ACC112 (cell line): Measurements from ENCODE around the gene PIK3CD.
"Not testable (repeated sequence)": the region's sequence is repeated elsewhere in the genome, so short reads cannot be mapped to it uniquely, and the experiment has no call there.

Experiments used
- H2AFZ ChIP-seq: fragments of 200-600 bp; sonication (generic); one replicate; pipeline ENCODE4 v1.6.0; 2017; ENCODE audit warnings: antibody characterized with exemption, low read length; ENCODE audit not compliant: unreplicated experiment
- H3K27ac ChIP-seq: fragments of 200-600 bp; sonication (generic); 2 replicates; pipeline ENCODE4 v1.5.1; 2014; ENCODE audit warnings: low read depth, mild to moderate bottlenecking, antibody characterized with exemption, low read length, moderate library complexity
- H3K27me3 ChIP-seq: fragments of 200-600 bp; sonication (generic); 2 replicates; pipeline ENCODE4 v1.6.1; 2014; ENCODE audit warnings: mild to moderate bottlenecking, antibody characterized with exemption, low read length, moderate library complexity, mixed read lengths; ENCODE audit not compliant: insufficient read depth
- H3K36me3 ChIP-seq: fragments of 200-600 bp; sonication (generic); 2 replicates; pipeline ENCODE4 v1.6.1; 2016; ENCODE audit warnings: mild to moderate bottlenecking, antibody characterized with exemption, low read length, moderate library complexity, mixed read lengths; ENCODE audit not compliant: insufficient read depth
- H3K4me1 ChIP-seq: fragments of 200-600 bp; sonication (generic); one replicate; pipeline ENCODE4 v1.6.1; 2016; ENCODE audit warnings: low read length, mixed read lengths; ENCODE audit not compliant: insufficient read depth, unreplicated experiment, control insufficient read depth
- H3K4me3 ChIP-seq: fragments of 200-600 bp; sonication (generic); 2 replicates; pipeline ENCODE4 v1.5.1; 2014; ENCODE audit warnings: mild to moderate bottlenecking, low read depth, low read length
- H3K79me2 ChIP-seq: fragments of 200-600 bp; sonication (generic); one replicate; pipeline ENCODE4 v1.6.0; 2016; ENCODE audit warnings: low read length; ENCODE audit not compliant: control insufficient read depth, unreplicated experiment, insufficient read depth

PIK3CD gene

DNA sequence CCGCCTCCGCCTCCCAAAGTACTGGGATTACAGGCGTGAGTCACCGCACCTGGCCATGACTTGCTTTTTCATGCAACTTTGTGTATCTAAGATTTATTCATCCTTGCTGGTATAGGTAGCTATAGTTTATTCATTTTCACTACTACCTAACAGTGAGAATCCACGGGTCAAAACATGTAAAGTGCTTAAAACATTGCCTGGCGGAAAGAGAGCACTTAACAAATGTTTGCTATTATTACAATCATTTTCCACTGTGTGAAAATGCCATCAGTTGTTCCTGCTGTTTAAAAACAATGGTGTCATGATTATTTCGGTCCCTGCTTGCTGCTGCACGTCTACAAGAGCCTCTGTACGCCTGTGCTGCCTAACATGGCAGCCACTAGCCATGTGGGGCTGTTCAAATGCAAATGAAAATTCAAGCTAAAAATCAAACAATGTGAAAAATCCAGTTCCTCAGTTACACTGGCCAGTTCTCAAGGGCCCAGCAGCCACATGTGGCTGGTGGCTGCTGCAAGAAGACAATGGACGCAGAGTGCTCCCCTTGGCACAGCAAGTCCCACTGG, 107.1 kb downstream of the PIK3CD start:
- Histone ChIP-seq H3K4me1 (no peaks in the 10 kb centered on the region), H3K27me3 (no peaks in the 10 kb centered on the region), H2AFZ (no peak overlapping the region), H3K4me3 (no peak overlapping the region), H3K36me3 (peaks cover 2% of the 10 kb centered on the region; the same call in 1 of the 2 replicates), H3K27ac (no peak overlapping the region), H3K79me2 (peaks cover 8% of the 10 kb centered on the region)

DNA sequence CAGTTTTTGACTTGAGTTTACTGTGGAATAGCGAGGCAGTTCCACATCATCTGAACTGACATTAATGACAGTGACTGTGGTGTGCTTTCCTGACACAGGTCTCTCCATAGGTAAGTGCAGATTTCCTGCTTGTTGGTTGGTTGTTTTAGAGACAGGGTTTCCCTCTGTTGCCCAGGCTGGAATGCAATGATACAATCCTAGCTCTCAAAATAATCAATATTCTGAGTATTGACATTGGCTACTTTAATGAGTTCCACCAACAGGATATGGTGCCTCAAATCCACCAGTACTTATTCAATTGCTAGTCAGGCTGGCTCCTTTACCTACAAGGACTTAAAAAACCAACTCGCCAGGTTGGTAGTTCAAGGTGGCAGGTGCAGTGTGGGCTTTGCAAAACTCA, 108.4 kb downstream of the PIK3CD start:
- no peak overlapping the region for H2AFZ ChIP-seq
- peaks cover 17% of the 10 kb centered on the region for H3K79me2 ChIP-seq
- H3K36me3 ChIP-seq: no peaks in the 10 kb centered on the region; the same call in 1 of the 2 replicates
- no peaks in the 10 kb centered on the region for H3K4me1 ChIP-seq
- no peaks in the 10 kb centered on the region for H3K27me3 ChIP-seq
- H3K27ac ChIP-seq: no peak overlapping the region
- no peak overlapping the region for H3K4me3 ChIP-seq

- no peak overlapping the region for H2AFZ ChIP-seq
- H3K27me3 ChIP-seq: no peaks in the 10 kb centered on the region
- no peak overlapping the region for H3K4me3 ChIP-seq
- H3K4me1 ChIP-seq: peaks cover 4% of the 10 kb centered on the region
- H3K36me3 ChIP-seq: no peaks in the 10 kb centered on the region; the same call in 1 of the 2 replicates
- no peak overlapping the region for H3K27ac ChIP-seq
- peaks cover 26% of the 10 kb centered on the region for H3K79me2 ChIP-seq
Observed at GRCh38 chr1:9760824-9761223, 109.3 kb downstream of the PIK3CD start.

DNA sequence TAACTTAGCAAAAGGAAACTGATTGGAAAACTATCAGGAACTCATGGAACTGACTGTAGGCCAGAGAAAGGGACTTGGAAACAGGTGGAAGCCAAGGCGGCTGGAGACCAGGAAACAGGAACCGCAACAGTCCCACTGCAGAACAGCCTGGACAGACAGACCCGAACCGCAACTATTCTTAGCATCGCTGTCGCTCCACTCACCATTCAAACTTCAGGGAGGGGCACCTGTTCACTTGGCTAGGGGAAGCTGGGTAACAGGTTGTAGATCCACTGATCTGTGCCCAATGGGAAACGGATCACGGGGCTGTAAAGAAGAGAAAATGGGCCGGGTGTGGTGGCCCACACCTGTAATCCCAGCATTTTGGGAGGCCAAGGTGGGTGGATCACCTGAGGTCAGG, 110.3 kb downstream of the PIK3CD start:
- H3K4me1 ChIP-seq: peaks cover 11% of the 10 kb centered on the region
- H3K79me2 ChIP-seq: peaks cover 29% of the 10 kb centered on the region
- no peaks in the 10 kb centered on the region for H3K27me3 ChIP-seq
- H3K36me3 ChIP-seq: no peaks in the 10 kb centered on the region; the same call in 1 of the 2 replicates
- H2AFZ ChIP-seq: no peak overlapping the region
- no peak overlapping the region for H3K4me3 ChIP-seq
- no peak overlapping the region for H3K27ac ChIP-seq

DNA sequence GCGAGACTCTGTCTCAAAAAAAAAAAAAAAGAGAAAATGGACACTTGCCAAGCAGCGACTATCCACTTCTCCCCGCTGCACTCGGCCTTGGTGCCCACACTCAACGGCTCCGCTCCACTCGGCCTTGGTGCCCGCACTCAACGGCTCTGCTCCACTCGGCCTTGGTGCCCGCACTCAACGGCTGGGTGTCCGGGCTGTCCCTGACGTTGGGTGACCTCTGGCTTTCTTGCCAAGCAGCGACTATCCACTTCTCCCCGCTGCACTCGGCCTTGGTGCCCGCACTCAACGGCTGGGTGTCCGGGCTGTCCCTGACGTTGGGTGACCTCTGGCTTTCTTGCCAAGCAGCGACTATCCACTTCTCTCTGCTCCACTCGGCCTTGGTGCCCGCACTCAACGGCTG, 110.9 kb downstream of the PIK3CD start:
- peaks cover 29% of the 10 kb centered on the region for H3K79me2 ChIP-seq

DNA sequence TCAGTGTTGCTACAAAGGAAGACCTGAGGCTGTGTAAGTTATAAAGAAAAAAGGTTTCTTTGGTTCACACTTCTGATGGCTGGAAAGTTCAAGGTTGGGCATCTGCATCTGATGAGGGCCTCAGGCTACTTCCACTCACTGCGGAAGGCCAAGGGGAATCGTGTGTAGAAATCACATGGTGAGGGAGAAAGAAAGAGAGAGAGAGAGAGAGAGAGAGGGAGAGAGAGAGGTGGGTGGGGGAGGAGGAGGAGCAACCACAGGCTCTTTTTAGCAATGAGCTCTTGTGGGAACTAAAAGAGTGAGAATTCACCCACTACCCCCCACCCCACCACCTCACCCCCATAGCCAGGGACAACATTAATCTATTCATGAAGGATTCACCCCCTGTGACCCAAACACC, 112.4 kb downstream of the PIK3CD start:
- peaks cover 30% of the 10 kb centered on the region for H3K79me2 ChIP-seq
- H2AFZ ChIP-seq: no peak overlapping the region
- no peaks in the 10 kb centered on the region for H3K27me3 ChIP-seq
- no peak overlapping the region for H3K27ac ChIP-seq
- H3K4me3 ChIP-seq: no peak overlapping the region
- H3K36me3 ChIP-seq: no peaks in the 10 kb centered on the region; the same call in 1 of the 2 replicates
- H3K4me1 ChIP-seq: peaks cover 15% of the 10 kb centered on the region

More for the DNA sequence above, 110.9 kb downstream of the PIK3CD start:
- H3K27me3 ChIP-seq, H2AFZ ChIP-seq, H3K4me3 ChIP-seq, H3K36me3 ChIP-seq, H3K27ac ChIP-seq: not testable (repeated sequence)
- peaks cover 15% of the 10 kb centered on the region for H3K4me1 ChIP-seq

DNA sequence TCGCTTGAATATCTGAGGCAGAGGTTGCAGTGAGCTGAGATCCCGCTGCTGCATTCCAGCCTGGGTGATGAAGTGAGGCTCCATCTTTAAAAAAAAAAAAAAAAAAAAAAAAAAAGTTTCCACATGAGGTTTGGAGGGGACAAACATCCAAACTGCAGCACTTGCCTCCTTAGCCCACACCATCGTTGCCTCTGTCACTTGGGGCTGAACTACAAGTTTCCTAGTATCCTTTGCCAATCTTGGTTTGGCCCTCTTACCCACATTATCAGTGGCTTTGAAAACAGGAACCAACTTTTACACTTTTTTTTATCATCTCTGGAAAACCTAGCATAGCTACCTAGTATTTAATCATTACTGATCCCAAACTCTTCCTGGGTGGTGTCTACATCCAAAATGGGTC, 113.0 kb downstream of the PIK3CD start:
- Histone ChIP-seq H3K4me1 (peaks cover 15% of the 10 kb centered on the region), H3K4me3 (no peak overlapping the region), H3K79me2 (peaks cover 30% of the 10 kb centered on the region), H3K27ac (no peak overlapping the region), H3K36me3 (no peaks in the 10 kb centered on the region; the same call in 1 of the 2 replicates), H2AFZ (no peak overlapping the region), H3K27me3 (no peaks in the 10 kb centered on the region)

DNA sequence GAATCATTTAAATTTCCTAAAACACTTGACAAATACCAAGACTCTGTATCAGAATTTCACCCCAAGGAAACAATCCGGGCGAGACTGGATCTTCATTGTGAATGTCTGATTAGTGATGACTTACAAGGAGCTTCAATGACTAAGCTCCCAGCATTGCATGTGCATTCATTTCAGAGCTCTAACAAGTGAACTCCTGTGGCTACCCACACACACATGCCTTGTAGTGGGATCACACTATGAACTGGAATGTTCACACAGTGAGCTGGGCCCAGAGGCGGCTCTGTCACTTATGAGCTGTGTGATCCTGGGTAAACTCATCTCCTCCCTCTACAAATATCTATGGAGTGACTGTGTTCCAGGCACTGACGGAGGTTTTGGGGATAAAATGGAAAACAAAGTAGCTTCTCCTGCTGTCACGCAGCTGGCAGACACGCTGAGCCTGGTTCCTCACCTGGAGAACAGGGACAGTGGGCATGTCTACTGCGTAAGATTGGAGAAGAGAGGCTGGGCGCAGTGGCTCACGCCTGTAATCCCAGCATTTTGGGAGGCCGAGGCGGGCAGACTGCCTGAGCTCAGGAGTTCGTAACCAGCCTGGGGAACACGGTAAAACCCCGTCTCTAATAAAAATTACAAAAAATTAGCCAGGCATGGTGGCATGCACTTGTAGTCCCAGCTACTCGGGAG, 115.4 kb downstream of the PIK3CD start:
- H3K79me2 ChIP-seq: peaks cover 30% of the 10 kb centered on the region
- H3K36me3 ChIP-seq: no peaks in the 10 kb centered on the region
- no peaks in the 10 kb centered on the region for H3K27me3 ChIP-seq
- H3K4me3 ChIP-seq: no peak overlapping the region
- H3K27ac ChIP-seq: peak overlapping the region; percentile 89
- peaks cover 15% of the 10 kb centered on the region for H3K4me1 ChIP-seq
- no peak overlapping the region for H2AFZ ChIP-seq

- Histone ChIP-seq H3K79me2 (peaks cover 29% of the 10 kb centered on the region), H3K4me1 (peaks cover 15% of the 10 kb centered on the region), H2AFZ (no peak overlapping the region), H3K27me3 (no peaks in the 10 kb centered on the region), H3K27ac (no peak overlapping the region), H3K4me3 (no peak overlapping the region), H3K36me3 (no peaks in the 10 kb centered on the region)
Observed at GRCh38 chr1:9767964-9768668, 116.6 kb downstream of the PIK3CD start.

DNA sequence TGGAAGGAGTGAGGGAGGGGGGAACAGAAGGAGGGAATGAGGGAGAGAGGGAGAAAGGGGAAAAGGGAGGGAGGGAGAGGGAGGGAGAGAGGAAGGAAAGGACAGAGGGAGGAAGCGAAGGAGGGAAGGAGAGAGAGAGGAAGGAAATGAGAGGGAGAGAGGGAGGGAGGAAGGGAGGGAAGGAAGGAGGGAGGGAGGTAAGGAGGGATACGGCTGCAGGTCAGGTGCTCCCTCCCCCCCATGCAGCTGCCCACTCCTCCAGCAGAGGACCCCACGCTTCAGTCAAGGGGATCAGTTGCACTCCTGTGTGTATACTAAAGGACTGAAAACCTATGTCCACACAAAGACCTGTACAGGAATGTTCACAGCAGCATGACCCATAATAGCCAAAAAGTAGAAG, 117.5 kb downstream of the PIK3CD start:
- Histone ChIP-seq H3K36me3 (no peaks in the 10 kb centered on the region), H3K27ac (no peak overlapping the region), H3K27me3 (no peaks in the 10 kb centered on the region), H2AFZ (no peak overlapping the region), H3K79me2 (peaks cover 21% of the 10 kb centered on the region), H3K4me3 (no peak overlapping the region), H3K4me1 (peaks cover 15% of the 10 kb centered on the region)
